ENCODE results near the gene FOXP1. TPM values are rescaled to one million over a fixed set of nuclear protein-coding genes. Genes with fewer than 3 reads are reported as not detected.
A peak's percentile ranks its signal among the peaks of the same experiment; 100 is the strongest.
"Not testable (repeated sequence)": the region's sequence is repeated elsewhere in the genome, so short reads cannot be mapped to it uniquely, and the experiment has no call there.

The FOXP1 gene
- total RNA-seq, 2 donors from 2014 or later: 59.7 to 65.4 TPM

GRCh38 chr3:70980646-70981170, 602.8 kb downstream of the FOXP1 start:
- peak overlapping the region; percentile 54 for H3K4me3 Mint-ChIP-seq
- no peaks in the 10 kb centered on the region for H3K9me3 Mint-ChIP-seq
- peak overlapping the region; percentile 84 to 92 for H3K27ac Mint-ChIP-seq
- peak; percentile 58 to 77 for ATAC-seq
- DNase-seq (ENCODE audit: low spot score): no peak
- H3K27me3 Mint-ChIP-seq: no peaks in the 10 kb centered on the region
- peaks cover 15% of the 10 kb centered on the region for H3K36me3 Mint-ChIP-seq
- peaks cover 37 to 41% of the 10 kb centered on the region in 2 donors for H3K4me1 Mint-ChIP-seq (ENCODE audit: low read depth in 2 of 2)

GRCh38 chr3:70979983-70980645, 603.4 kb downstream of the FOXP1 start:
- H3K4me1 Mint-ChIP-seq (ENCODE audit: low read depth in 2 of 2): peaks cover 37 to 41% of the 10 kb centered on the region in 2 donors
- DNase-seq (ENCODE audit: low spot score): no peak

GRCh38 chr3:70977712-70978111, 605.8 kb downstream of the FOXP1 start:
- Mint-ChIP-seq H3K27me3 (no peaks in the 10 kb centered on the region), H3K27ac (no peak overlapping the region), H3K4me1 (ENCODE audit: low read depth in 2 of 2) (peaks cover 38 to 41% of the 10 kb centered on the region in 2 donors), H3K4me3 (no peak overlapping the region), H3K9me3 (no peaks in the 10 kb centered on the region), H3K36me3 (peaks cover 24% of the 10 kb centered on the region)
- DNase-seq (ENCODE audit: low spot score): no peak
- ATAC-seq: no peak

More at GRCh38 chr3:70979983-70980645, 603.4 kb downstream of the FOXP1 start:
- peak; percentile 59 to 76 for ATAC-seq
- Mint-ChIP-seq H3K27ac (peak overlapping the region; percentile 84 to 92), H3K27me3 (no peaks in the 10 kb centered on the region), H3K4me3 (peak overlapping the region; percentile 54), H3K36me3 (peaks cover 19% of the 10 kb centered on the region), H3K9me3 (no peaks in the 10 kb centered on the region)

- ATAC-seq; H3K9me3 Mint-ChIP-seq; H3K4me3 Mint-ChIP-seq; H3K27ac Mint-ChIP-seq; H3K27me3 Mint-ChIP-seq; DNase-seq (ENCODE audit: low spot score): not testable (repeated sequence)
- H3K4me1 Mint-ChIP-seq (ENCODE audit: low read depth in 2 of 2): peaks cover 29 to 38% of the 10 kb centered on the region in 2 donors
- H3K36me3 Mint-ChIP-seq: peaks cover 30% of the 10 kb centered on the region
These were observed 607.5 kb downstream of the FOXP1 start for GRCh38 chr3:70975981-70976380.

GRCh38 chr3:70974747-70975146, 608.8 kb downstream of the FOXP1 start:
- DNase-seq (ENCODE audit: low spot score) (no peak), ATAC-seq (no peak)
- H3K4me1 Mint-ChIP-seq (ENCODE audit: low read depth in 2 of 2): peaks cover 17 to 26% of the 10 kb centered on the region in 2 donors
- H3K27me3 Mint-ChIP-seq: no peaks in the 10 kb centered on the region
- H3K36me3 Mint-ChIP-seq: peaks cover 26% of the 10 kb centered on the region
- peak overlapping the region; percentile 80 to 93 for H3K27ac Mint-ChIP-seq
- H3K9me3 Mint-ChIP-seq: no peaks in the 10 kb centered on the region
- H3K4me3 Mint-ChIP-seq: no peak overlapping the region

- Mint-ChIP-seq H3K36me3 (peaks cover 27% of the 10 kb centered on the region), H3K4me3 (peak overlapping the region; percentile 65), H3K27ac (peak overlapping the region; percentile 80 to 93), H3K27me3 (no peaks in the 10 kb centered on the region), H3K4me1 (ENCODE audit: low read depth in 2 of 2) (peaks cover 17 to 24% of the 10 kb centered on the region in 2 donors), H3K9me3 (no peaks in the 10 kb centered on the region)
- DNase-seq (ENCODE audit: low spot score) (no peak), ATAC-seq (peak; percentile 77 to 82)
These were observed 610.0 kb downstream of the FOXP1 start for GRCh38 chr3:70973558-70973957.

GRCh38 chr3:70972855-70973254, 610.7 kb downstream of the FOXP1 start:
- ATAC-seq: no peak
- DNase-seq (ENCODE audit: low spot score): no peak
- Mint-ChIP-seq H3K36me3 (peaks cover 27% of the 10 kb centered on the region), H3K27ac (peak overlapping the region; percentile 80 to 93), H3K4me1 (ENCODE audit: low read depth in 2 of 2) (peaks cover 17 to 24% of the 10 kb centered on the region in 2 donors), H3K4me3 (no peak overlapping the region), H3K9me3 (no peaks in the 10 kb centered on the region), H3K27me3 (no peaks in the 10 kb centered on the region)

- Mint-ChIP-seq H3K4me3 (no peak overlapping the region), H3K9me3 (no peaks in the 10 kb centered on the region), H3K27me3 (no peaks in the 10 kb centered on the region), H3K27ac (peak overlapping the region in 1 of 2 donors; percentile 37), H3K36me3 (peaks cover 22% of the 10 kb centered on the region), H3K4me1 (ENCODE audit: low read depth in 2 of 2) (peaks cover 17 to 25% of the 10 kb centered on the region in 2 donors)
- no peak for ATAC-seq
- no peak for DNase-seq (ENCODE audit: low spot score)
These were observed 612.6 kb downstream of the FOXP1 start for GRCh38 chr3:70970952-70971351.

GRCh38 chr3:70970171-70970570, 613.4 kb downstream of the FOXP1 start:
- Mint-ChIP-seq H3K4me3 (no peak overlapping the region), H3K27ac (peak overlapping the region in 1 of 2 donors; percentile 56), H3K9me3 (no peaks in the 10 kb centered on the region), H3K27me3 (no peaks in the 10 kb centered on the region), H3K4me1 (ENCODE audit: low read depth in 2 of 2) (peaks cover 17 to 27% of the 10 kb centered on the region in 2 donors), H3K36me3 (peaks cover 21% of the 10 kb centered on the region)
- ATAC-seq (no peak), DNase-seq (ENCODE audit: low spot score) (no peak)

- peaks cover 0 to 7% of the 10 kb centered on the region in 2 donors for H3K4me1 Mint-ChIP-seq (ENCODE audit: low read depth in 2 of 2)
- no peak overlapping the region for H3K4me3 Mint-ChIP-seq
- ATAC-seq (no peak), DNase-seq (ENCODE audit: low spot score) (no peak)
- H3K27ac Mint-ChIP-seq: peak overlapping the region in 1 of 2 donors; percentile 59
- H3K36me3 Mint-ChIP-seq: peaks cover 28% of the 10 kb centered on the region
- no peaks in the 10 kb centered on the region for H3K27me3 Mint-ChIP-seq
- H3K9me3 Mint-ChIP-seq: no peaks in the 10 kb centered on the region
These were observed 619.9 kb downstream of the FOXP1 start for GRCh38 chr3:70963431-70964275.

GRCh38 chr3:70959506-70960291, 623.8 kb downstream of the FOXP1 start:
- H3K27ac Mint-ChIP-seq: peak overlapping the region in 1 of 2 donors; percentile 45

GRCh38 chr3:70952033-70952747, 631.3 kb downstream of the FOXP1 start:
- Mint-ChIP-seq H3K9me3 (no peaks in the 10 kb centered on the region), H3K27ac (peak overlapping the region in 1 of 2 donors; percentile 53), H3K4me3 (no peak overlapping the region), H3K4me1 (ENCODE audit: low read depth in 2 of 2) (peaks cover 0 to 8% of the 10 kb centered on the region in 2 donors), H3K27me3 (no peaks in the 10 kb centered on the region), H3K36me3 (no peaks in the 10 kb centered on the region)
- no peak for ATAC-seq
- no peak for DNase-seq (ENCODE audit: low spot score)

More at GRCh38 chr3:70959506-70960291, 623.8 kb downstream of the FOXP1 start:
- DNase-seq (ENCODE audit: low spot score) (no peak), ATAC-seq (peak in 1 of 2 donors; percentile 28)
- Mint-ChIP-seq H3K9me3 (no peaks in the 10 kb centered on the region), H3K27me3 (no peaks in the 10 kb centered on the region), H3K4me1 (ENCODE audit: low read depth in 2 of 2) (peaks cover 0 to 3% of the 10 kb centered on the region in 2 donors), H3K4me3 (no peak overlapping the region), H3K36me3 (peaks cover 29% of the 10 kb centered on the region)

- H3K4me3 Mint-ChIP-seq: no peak overlapping the region
- ATAC-seq (no peak), DNase-seq (ENCODE audit: low spot score) (no peak)
- H3K27me3 Mint-ChIP-seq: no peaks in the 10 kb centered on the region
- H3K27ac Mint-ChIP-seq: no peak overlapping the region
- H3K36me3 Mint-ChIP-seq: no peaks in the 10 kb centered on the region
- no peaks in the 10 kb centered on the region for H3K9me3 Mint-ChIP-seq
- peaks cover 0 to 8% of the 10 kb centered on the region in 2 donors for H3K4me1 Mint-ChIP-seq (ENCODE audit: low read depth in 2 of 2)
These were observed 632.2 kb downstream of the FOXP1 start for GRCh38 chr3:70951316-70951715.

Measured in natural killer cell treated with Interleukin-12 subunit alpha and Interleukin-12 subunit beta and Interleukin-15 and Interleukin-18, amount 100 ng/mL, for 72 hours (primary cell).